Heart left ventricle (tissue), 16 donors: Measurements from ENCODE around the gene EIPR1. TPM values are rescaled to one million over a fixed set of nuclear protein-coding genes. Genes with fewer than 3 reads are reported as not detected.
A peak's percentile ranks its signal among the peaks of the same experiment; 100 is the strongest.
"Not testable (repeated sequence)": the region's sequence is repeated elsewhere in the genome, so short reads cannot be mapped to it uniquely, and the experiment has no call there.

Experiments
- ATAC-seq, 4 donors: fragments of 200-7000 bp; cut with Tn5 transposase; one replicate each; pipeline ENCODE4 v1.9.1; 2020 to 2022; ENCODE audit warnings: moderate library complexity in 4 of 4, mild to moderate bottlenecking in 3 of 4, moderate number of reproducible peaks in 1 of 4
- DNase-seq, 5 donors: peaks; one replicate each; pipeline ENCODE4 v3.0.0-alpha.2; 2020
- H3K27ac ChIP-seq, 12 donors: fragments of 200-600 bp; sonication (generic) in 4 of 12; one replicate each; pipeline versions ENCODE4 v1.5.0 to v1.8.0; 2016 to 2022; ENCODE audit warnings: mild to moderate bottlenecking in 2 of 12
- H3K27me3 ChIP-seq, 9 donors: fragments of 200-600 bp; sonication (generic) in 2 of 9; one replicate each; pipeline versions ENCODE4 v1.5.1 to v1.8.0; 2016 to 2022; ENCODE audit warnings: mild to moderate bottlenecking in 3 of 9
- H3K36me3 ChIP-seq, 9 donors: fragments of 200-600 bp; sonication (generic) in 2 of 9; one replicate each; pipeline versions ENCODE4 v1.5.0 to v1.8.0; 2018 to 2022; ENCODE audit warnings: mild to moderate bottlenecking in 2 of 9
- H3K4me1 ChIP-seq, 12 donors: fragments of 200-600 bp; sonication (generic) in 4 of 12; one replicate each; pipeline versions ENCODE4 v1.5.0 to v1.8.0; 2016 to 2022; ENCODE audit warnings: mild to moderate bottlenecking in 3 of 12
- H3K4me3 ChIP-seq, 12 donors: fragments of 200-600 bp; sonication (generic) in 4 of 12; one replicate each; pipeline versions ENCODE4 v1.5.0 to v1.8.0; 2017 to 2022; ENCODE audit warnings: mild to moderate bottlenecking in 9 of 12, moderate library complexity in 4 of 12
- H3K9me3 ChIP-seq, 12 donors: fragments of 200-600 bp; sonication (generic) in 4 of 12; one replicate each; pipeline versions ENCODE4 v1.5.0 to v1.8.0; 2016 to 2022; ENCODE audit warnings: mild to moderate bottlenecking in 1 of 12
- CTCF ChIP-seq, 12 donors: fragments of 200-600 bp; sonication (generic) in 4 of 12; IDR thresholded peaks; one replicate each; pipeline versions ENCODE4 v1.5.0 to v1.8.0; 2018 to 2022; ENCODE audit warnings: antibody characterized with exemption in 12 of 12, mild to moderate bottlenecking in 5 of 12
- POLR2A ChIP-seq, 2 donors: fragments of 450-650 bp; IDR thresholded peaks; one replicate each; pipeline ENCODE4 v1.6.1; 2017; ENCODE audit warnings: antibody characterized with exemption in 2 of 2, mild to moderate bottlenecking in 2 of 2, moderate library complexity in 2 of 2
- WGBS, 4 donors: extraction: QIAGEN DNeasy Blood & Tissue Kit in 2 of 4; methylation state at CpG; one replicate each; pipeline versions ENCODE4 v1.1.5 to v1.1.7; 2013 to 2018; 5-methylcytosine and 5-hydroxymethylcytosine counted together
- intact Hi-C, 10 donors: fragments of 100-400 bp; cut with DNase I; formaldehyde crosslinking; loops; one replicate each; pipeline versions ENCODE4 v1.11.1 to v1.14.2; 2022
- polyA plus RNA-seq, 2 donors: library from polyadenylated mRNA; stranded (reverse); fragments of 200-250 nt; gene quantifications; one replicate each; pipeline ENCODE4 v1.2.3, GENCODE V29; 2013
- total RNA-seq, 9 donors: library from RNA; depleted of rRNA in 2 of 9; stranded (reverse); fragments of >200 nt in 2 of 9; fragmentation: NEBNext Ultra II Directional in 3 of 9; extraction: Animal tissue kit (Norgen Biotek cat#: 25700) in 3 of 9; gene quantifications; one replicate each; pipeline versions ENCODE4 v1.1.0 to v1.2.4, GENCODE V29; 2016 to 2023
- donor health status: ischemic (EF 13 %, LVEDD 7.1; RV severe dilation, severe dysfunction).
- donor health status: healthy with polysubstance abuse.
- donor health status: DM: no; HTN: yes; CAD: no.
- donor health status: DM: no; HTN: no; CAD: no.
- donor health status: ischemic (EF 25% LVEDD 6.9; RV normal size, moderate dysfunction).
- donor health status: ischemic (EF 25% LVEDD 5.7; RV mildly dilated, moderate dysfunction).
- donor health status: healthy.
- donor health status: DM: yes; HTN: yes; CAD: no.
- donor health status: ischemic (EF 35%, LVEDD 5.7; RV mildly dilated, moderate dysfunction).
- donor health status: nonischemic (EF 11% LVEDD 7.7; RV severe dilation, severe dysfunction).
- donor health status: DM: yes; HTN: yes; CAD: no.
- donor health status: PGD.
- donor health status: ischemic (EF 29% LVEDD 5.4; RV normal size, mild dysfunction).
- donor health status: nonischemic (EF 23%, LVEDD 6.1; RV moderate dilation, normal function).

EIPR1 gene
- total and polyA plus RNA-seq, 11 donors: 7.9 to 26.1 (median 13.3) TPM

GRCh38 chr2:3288470-3289170, 89.0 kb downstream of the EIPR1 start:
- no peak overlapping the region for H3K27ac ChIP-seq
- peak in 1 of 5 donors; percentile 42 for DNase-seq

GRCh38 chr2:3287896-3288295, 89.7 kb downstream of the EIPR1 start:
- intact Hi-C loops: no loop called here
- no peak for TF ChIP-seq CTCF (IDR thresholded peaks at IDR 0.05)
- no peak for TF ChIP-seq POLR2A (IDR thresholded peaks at IDR 0.05)
- no peak overlapping the region for H3K27ac ChIP-seq
- 94 to 97% (median 96%) methylated on average over 7 to 13 of the region's 13 CpGs for WGBS, 4 donors
- ATAC-seq (no peak), DNase-seq (peak in 1 of 5 donors; percentile 27)
- no peak overlapping the region for H3K4me3 ChIP-seq
- no peaks in the 10 kb centered on the region for H3K9me3 ChIP-seq
- H3K27me3 ChIP-seq: no peaks in the 10 kb centered on the region
- no peaks in the 10 kb centered on the region for H3K36me3 ChIP-seq
- peaks cover 0 to 3% (median 0%) of the 10 kb centered on the region in 12 donors for H3K4me1 ChIP-seq

More at GRCh38 chr2:3288470-3289170, 89.0 kb downstream of the EIPR1 start:
- 89 to 94% (median 91%) methylated on average over 16 to 20 of the region's 20 CpGs for WGBS, 4 donors
- ATAC-seq: no peak
- TF ChIP-seq POLR2A (IDR thresholded peaks at IDR 0.05) (no peak), CTCF (IDR thresholded peaks at IDR 0.05) (no peak)
- no peaks in the 10 kb centered on the region for H3K27me3 ChIP-seq
- no peaks in the 10 kb centered on the region for H3K9me3 ChIP-seq
- no peaks in the 10 kb centered on the region for H3K4me1 ChIP-seq
- no peaks in the 10 kb centered on the region for H3K36me3 ChIP-seq
- H3K4me3 ChIP-seq: no peak overlapping the region
- intact Hi-C loops: no loop called here

- DNase-seq, H3K27me3 ChIP-seq, H3K4me1 ChIP-seq, intact Hi-C loops, ATAC-seq, H3K27ac ChIP-seq, H3K36me3 ChIP-seq, H3K9me3 ChIP-seq, H3K4me3 ChIP-seq: not testable (repeated sequence)
- 90 to 95% (median 91%) methylated on average over 11 to 17 of the region's 17 CpGs for WGBS, 4 donors
These were observed 91.0 kb downstream of the EIPR1 start for GRCh38 chr2:3286646-3287036.

GRCh38 chr2:3285901-3286645, 91.5 kb downstream of the EIPR1 start:
- H3K9me3 ChIP-seq: no peaks in the 10 kb centered on the region
- no peaks in the 10 kb centered on the region for H3K36me3 ChIP-seq
- ATAC-seq (no peak), DNase-seq (no peak)
- intact Hi-C loops: no loop called here
- TF ChIP-seq CTCF (IDR thresholded peaks at IDR 0.05) (no peak), POLR2A (IDR thresholded peaks at IDR 0.05) (no peak)
- WGBS, 4 donors: 93 to 95% (median 95%) methylated on average over 19 to 21 of the region's 21 CpGs
- H3K27me3 ChIP-seq: no peaks in the 10 kb centered on the region
- no peak overlapping the region for H3K27ac ChIP-seq
- peaks cover 0 to 5% (median 0%) of the 10 kb centered on the region in 12 donors for H3K4me1 ChIP-seq
- no peak overlapping the region for H3K4me3 ChIP-seq
